NCI-H2196 treated with DMSO at 0.1 percent for 48 hours (cell line): Measurements from ENCODE around the gene LIME1.
A peak's percentile ranks its signal among the peaks of the same experiment; 100 is the strongest.
"Not testable (repeated sequence)": the region's sequence is repeated elsewhere in the genome, so short reads cannot be mapped to it uniquely, and the experiment has no call there.

Experiments
- DNase-seq: peaks from one replicate; lab custom pipeline; 2025; ENCODE audit not compliant: unreplicated experiment; lab: John Stamatoyannopoulos, UW

Gene LIME1

GRCh38 chr20:63707558-63708300, 28.7 kb upstream of the LIME1 start, which contains the start of the genes ARFRP1 and ZGPAT:
TSS of gene ARFRP1 (minus strand) at chr20:63707976. CDS start at chr20:63707091, 885 bp downstream.
TSS of gene ZGPAT (plus strand) at chr20:63708039. CDS start at chr20:63708581, 542 bp downstream.
- peak; percentile 84 for DNase-seq

- DNase-seq: no peak
Measured at GRCh38 chr20:63708301-63709148, 27.9 kb upstream of the LIME1 start.

- DNase-seq: no peak
Measured at GRCh38 chr20:63709149-63709527, 27.3 kb upstream of the LIME1 start.

GRCh38 chr20:63711085-63711645, 25.3 kb upstream of the LIME1 start:
- no peak for DNase-seq

GRCh38 chr20:63712191-63712590, 24.3 kb upstream of the LIME1 start:
- DNase-seq: no peak

- DNase-seq: no peak
Measured at GRCh38 chr20:63714858-63715257, 21.6 kb upstream of the LIME1 start.

- DNase-seq: no peak
Measured at GRCh38 chr20:63718996-63719395, 17.5 kb upstream of the LIME1 start.

GRCh38 chr20:63722967-63723622, 13.4 kb upstream of the LIME1 start:
- not testable (repeated sequence) for DNase-seq

GRCh38 chr20:63730189-63730733, 6.2 kb upstream of the LIME1 start:
- DNase-seq: not testable (repeated sequence)

- DNase-seq: no peak
Measured at GRCh38 chr20:63731410-63731809, 5.1 kb upstream of the LIME1 start.

GRCh38 chr20:63732118-63733095, 4.1 kb upstream of the LIME1 start:
- DNase-seq: no peak

GRCh38 chr20:63733117-63733516, 3.3 kb upstream of the LIME1 start:
- no peak for DNase-seq

GRCh38 chr20:63733579-63734081, 2.8 kb upstream of the LIME1 start:
- DNase-seq: no peak

GRCh38 chr20:63734111-63734945, 2.1 kb upstream of the LIME1 start:
- DNase-seq: no peak

- DNase-seq: no peak
Measured at GRCh38 chr20:63734946-63735858, 1.3 kb upstream of the LIME1 start.

GRCh38 chr20:63736893-63737694, 630 bp downstream of the LIME1 start:
- DNase-seq: no peak

GRCh38 chr20:63737695-63737944, 1.2 kb downstream of the LIME1 start:
- no peak for DNase-seq
